Stimulated activated naive CD8-positive, alpha-beta T cell treated with anti-CD3 and anti-CD28 coated beads, Interleukin-15, Interleukin-2, amounts not matched to agents 100 U/mL and 50 U/mL, for 24 hours (primary cell): ENCODE measurements around the gene KLHDC8A.
"Not testable (repeated sequence)": the region's sequence is repeated elsewhere in the genome, so short reads cannot be mapped to it uniquely, and the experiment has no call there.

Source experiments
- ATAC-seq: fragments of 150-1000 bp; cut with Tn5 transposase; one replicate; pipeline ENCODE4 v1.10.0; 2021
- DNase-seq: peaks from one replicate; pipeline ENCODE4 v3.0.0; 2021

KLHDC8A gene

DNA sequence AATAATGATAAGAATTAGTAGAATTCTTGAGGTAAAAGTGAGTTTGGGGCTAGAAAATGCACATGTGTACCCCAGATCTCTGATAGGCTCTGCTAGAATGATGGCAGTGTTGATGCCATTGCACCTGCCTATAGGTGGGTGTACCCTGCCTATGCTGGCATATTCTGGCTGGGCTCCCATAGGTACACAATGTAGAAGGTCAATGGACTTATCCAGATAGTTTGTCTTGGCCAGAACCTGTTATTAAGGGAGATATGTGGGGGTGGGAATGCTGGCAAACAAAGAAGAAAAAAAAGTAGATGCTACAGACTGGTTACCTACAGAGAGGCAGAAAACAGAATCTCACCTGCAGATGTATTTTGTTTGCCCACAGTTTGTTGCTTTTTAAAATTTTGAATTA lies 14.1 kb upstream of the KLHDC8A start:
- ATAC-seq: no peak
- no peak for DNase-seq

DNA sequence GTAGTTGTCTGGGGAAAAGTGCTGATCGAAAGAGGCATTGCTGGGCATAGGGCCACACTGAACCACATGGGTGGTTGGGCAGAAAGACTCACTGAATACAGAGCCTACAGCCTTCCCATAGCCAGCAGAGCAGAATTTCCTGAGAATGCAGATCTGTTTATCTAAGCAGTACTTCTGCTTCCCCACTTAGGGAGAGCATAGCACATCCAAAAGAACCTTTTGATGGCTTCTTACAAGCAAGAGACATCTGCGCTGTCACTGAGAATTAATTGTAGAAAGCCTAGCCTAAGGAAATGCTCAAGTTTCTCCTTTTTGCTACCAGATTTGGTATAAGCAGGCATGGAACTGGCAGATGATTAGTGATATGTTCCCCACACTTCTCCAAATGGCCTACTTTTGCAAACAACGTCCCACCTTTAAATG lies 13.0 kb upstream of the KLHDC8A start:
- no peak for DNase-seq
- ATAC-seq: no peak

DNA sequence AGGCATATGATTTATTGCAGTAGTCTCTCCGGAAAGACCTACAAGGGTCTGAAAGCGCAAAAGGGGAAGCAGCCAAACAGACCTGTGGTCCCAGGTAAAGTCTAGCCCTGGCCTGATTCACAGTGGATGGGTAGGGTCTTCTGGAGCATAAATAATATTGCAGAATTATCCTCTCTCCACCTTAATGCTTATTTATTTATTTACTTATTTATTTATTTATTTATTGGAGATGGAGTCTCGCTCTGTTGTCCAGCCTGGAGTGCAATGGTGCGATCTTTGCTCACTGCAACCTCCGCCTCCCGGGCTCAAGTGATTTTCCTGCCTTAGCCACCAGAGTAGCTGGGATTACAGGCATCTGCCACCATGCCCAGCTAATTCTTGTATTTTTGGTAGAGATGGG lies 11.8 kb upstream of the KLHDC8A start:
- ATAC-seq: no peak

DNA sequence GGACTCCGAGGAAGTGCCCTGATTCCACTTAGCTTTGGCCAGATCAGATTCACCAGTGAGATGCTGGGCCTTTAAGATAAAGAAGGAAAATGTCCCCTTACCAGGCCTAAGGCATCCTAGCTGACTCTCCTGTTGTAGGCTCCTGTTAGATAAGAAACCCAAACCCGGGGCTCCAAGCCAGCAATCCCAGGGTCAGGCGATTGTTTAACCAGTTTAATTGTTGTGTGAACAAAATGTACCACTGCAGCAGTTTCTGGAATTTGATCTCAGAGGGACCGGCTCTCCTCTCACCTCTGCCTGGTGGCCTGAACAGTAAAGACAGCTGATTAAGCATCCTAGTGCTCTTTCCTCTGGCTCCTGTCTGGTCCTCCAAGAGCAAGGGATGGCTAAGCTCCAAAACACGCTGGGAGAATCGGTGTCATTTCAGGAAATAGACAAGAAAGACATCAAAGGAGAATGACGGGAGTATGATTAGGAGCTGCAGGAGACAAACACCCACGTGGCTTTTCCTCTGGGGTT lies 9.3 kb upstream of the KLHDC8A start:
- ATAC-seq (no peak), DNase-seq (no peak)

More for the DNA sequence above, 11.8 kb upstream of the KLHDC8A start:
- no peak for DNase-seq

DNA sequence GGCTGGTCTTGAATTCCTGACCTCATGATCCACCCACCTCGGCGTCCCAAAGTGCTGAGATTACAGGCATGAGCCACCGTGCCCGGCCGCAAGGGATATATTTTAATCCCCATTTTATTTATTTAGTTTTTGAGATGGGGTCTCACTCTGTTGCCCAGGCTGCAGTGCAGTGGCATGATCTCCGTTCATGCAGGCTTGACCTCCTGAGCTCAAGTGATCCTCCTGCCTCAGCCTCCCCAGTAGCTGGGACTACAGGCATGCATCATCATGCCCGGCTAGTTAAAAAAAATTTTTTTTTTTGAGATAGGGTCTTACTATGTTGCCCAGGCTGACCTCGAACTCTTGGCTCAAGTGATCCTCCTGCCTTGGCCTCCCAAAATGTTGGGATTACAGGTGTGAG lies 8.4 kb upstream of the KLHDC8A start:
- not testable (repeated sequence) for DNase-seq, ATAC-seq

DNA sequence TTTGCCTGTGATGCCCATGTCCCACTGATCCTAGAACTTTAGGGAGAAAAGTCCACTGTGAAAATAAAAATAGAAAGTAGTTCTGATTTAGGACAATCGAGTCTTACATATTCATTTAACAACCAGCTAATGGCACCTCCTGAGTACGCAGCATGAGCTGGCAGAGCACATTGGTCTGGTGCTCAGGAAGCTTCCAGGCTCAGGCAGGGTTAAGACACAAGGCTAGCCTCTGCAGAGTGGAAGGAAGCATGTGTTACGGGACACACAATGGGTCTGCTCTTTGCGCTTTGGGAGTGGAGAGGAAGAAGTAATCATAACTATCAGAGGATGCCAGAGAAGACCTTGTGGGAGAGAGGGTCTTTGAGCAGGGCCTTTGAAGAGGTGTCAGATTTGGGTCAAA lies 4.2 kb upstream of the KLHDC8A start:
- DNase-seq (no peak), ATAC-seq (no peak)

DNA sequence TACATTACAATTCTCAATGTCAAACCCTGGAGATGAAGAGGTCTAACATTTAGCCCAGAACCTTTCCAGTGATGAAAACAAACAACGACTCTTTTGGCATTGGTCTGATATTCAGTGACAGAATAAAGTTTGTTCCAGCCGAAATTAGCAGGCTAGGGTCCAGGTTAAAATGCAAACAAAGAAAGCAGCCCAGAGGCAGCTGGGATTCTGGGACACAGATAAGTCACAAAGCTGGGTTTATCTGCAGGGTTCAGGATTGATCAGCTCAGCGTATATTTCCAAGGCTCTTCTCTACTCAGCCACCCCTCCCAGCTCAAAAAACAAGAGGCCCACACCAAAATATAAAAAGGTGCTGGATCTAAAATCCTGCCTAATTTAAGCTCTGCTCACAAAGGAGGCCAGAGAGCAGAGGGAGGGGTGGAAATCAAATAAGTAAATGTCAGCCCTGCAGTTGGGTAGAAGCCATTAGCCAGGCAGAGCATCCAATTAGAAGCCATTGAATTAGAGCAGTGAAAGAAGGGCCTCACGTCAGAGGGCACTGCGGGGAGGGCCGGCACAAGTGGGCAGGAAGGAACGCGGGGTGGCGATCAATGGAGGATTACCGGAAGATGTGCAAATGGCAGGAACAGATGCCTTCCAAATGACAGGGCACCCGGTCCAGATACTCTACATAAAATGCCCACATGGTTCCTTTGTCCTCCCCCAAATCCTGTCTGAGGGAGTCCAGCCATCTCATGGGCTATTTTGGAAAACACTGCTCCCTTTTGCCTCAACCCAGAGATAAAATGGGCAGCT lies 3.2 kb upstream of the KLHDC8A start:
- no peak for ATAC-seq
- DNase-seq: no peak

DNA sequence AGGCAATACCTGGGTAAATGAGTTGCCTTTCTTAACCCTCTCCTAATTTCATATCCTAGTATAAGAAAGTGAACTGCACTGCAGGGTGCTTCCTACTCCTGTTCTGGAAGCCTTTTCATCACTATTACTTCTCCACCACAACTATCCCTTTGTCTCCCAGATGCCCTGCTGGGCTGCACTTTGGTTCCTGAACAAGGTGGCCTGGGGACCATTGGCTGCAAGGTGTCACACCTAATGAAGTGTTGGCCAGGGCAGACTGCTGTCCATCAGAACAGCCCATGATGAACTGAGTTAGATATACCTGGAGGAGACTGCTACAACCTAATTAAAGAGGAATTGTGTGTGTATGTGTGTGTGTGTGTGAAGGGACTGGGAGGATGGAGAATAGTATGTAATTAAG lies 1.9 kb upstream of the KLHDC8A start:
- no peak for DNase-seq
- ATAC-seq: no peak

DNA sequence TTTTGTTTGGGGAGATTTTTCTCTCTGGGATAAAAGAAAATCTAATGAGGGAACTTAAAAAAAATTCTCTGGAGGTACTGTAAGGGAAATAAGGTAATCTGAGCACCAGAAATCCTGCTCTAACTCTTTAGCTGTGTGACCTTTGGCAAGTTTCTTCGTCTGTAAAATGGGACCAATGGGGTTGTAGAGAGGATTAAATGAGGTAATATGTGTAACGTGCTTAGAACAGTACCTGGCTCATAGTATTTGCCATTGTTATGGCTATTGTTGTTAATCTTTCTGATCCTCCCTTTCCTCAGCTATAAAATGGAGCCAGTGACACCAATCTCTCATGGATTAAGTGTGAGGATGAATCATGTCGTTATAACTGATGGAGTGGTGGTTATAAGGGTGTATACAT lies 845 bp upstream of the KLHDC8A start:
- ATAC-seq (no peak), DNase-seq (no peak)

DNA sequence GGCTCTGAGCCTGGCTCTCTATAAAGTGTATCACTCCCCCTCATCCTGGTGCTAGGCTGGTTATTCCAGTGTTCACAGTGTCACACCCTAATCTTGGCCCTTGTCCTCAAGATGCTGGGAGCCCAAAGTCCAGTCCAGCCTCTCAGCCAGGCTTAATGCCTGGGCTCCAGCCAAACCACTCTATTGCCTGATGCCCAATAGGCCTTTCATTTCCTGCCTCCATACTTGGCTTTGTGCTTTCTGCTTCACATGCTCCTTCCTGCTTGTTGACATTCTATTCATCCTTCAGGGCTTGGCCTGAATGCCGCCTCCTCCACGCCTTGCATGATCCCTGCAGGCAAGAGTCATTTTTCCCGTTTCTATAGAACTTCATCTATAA lies 1.7 kb downstream of the KLHDC8A start:
- ATAC-seq (no peak), DNase-seq (no peak)

DNA sequence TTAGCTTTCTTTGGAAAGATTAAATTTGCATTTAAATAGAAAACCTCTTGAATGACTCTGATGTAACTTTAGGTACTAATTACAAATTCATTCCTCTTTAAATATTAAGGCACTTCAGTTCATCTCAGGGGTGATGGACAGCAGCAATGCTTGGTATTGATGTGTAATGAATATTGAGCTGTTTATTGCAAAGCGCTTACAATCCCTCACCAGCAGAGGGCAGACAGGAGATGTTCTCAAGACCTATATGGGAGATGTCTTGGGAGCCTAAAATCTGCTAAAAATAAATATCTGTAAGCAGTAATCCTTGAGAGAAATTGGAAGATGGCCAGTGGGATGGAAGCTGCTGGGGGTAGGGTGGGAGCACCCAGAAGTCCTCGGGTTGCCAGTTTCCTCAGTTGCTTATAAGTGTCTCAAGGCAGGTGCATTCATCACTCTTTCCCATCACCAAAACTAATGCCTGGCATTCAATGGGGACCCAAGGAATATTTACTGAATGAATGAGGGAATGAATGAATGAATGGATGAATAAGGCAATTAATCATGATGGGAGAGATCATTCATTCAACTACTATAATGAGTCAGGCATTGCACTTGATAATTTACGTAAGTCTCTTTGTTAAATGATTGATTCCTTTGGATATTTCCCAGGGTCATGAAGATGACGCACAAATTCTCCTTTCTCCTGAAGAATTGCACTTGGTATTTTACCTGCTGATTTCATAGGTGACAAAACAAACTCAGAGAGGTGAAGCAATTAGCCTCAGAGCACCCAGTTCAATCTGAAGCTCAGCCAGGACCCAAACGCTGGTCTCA lies 2.3 kb downstream of the KLHDC8A start:
- DNase-seq: peak; percentile 65
- ATAC-seq: peak; percentile 60

DNA sequence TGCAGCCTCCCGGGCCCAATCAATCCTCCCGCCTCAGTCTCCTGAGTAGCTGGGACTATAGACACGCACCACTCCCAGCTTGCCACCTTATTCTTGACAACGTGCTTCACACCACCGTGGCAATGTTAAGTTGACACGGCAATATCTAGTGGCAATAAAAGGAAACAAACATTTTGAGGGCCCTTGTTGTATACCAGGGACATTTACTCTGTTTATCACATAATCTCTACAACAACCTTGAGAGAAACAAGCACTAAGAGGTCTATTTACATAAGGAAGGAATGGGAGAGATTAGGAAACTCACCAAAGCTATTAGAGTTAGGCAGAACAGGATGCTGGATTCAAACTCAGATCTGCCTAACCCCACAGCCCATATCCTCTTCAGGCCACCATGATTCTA lies 3.1 kb downstream of the KLHDC8A start:
- DNase-seq: no peak

DNA sequence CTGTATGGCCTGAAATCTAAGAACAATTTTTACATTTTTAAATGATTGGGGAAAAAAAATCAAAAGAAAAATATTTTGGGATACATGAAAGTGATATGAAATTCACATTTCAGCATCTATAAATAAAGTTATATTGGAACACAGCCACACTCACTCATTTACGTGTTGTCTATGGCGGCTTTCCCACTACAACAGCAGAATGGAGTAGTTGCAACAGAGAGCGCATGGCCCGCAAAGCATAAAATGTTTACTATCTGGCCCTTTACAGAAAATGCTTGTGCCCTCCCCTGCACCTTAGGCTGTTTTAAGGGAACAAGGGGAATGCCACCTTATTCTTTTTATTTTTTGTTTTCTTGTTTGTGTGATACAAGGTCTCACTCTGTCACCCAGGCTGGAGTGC lies 3.5 kb downstream of the KLHDC8A start:
- ATAC-seq (no peak), DNase-seq (no peak)

More for the DNA sequence above, 3.1 kb downstream of the KLHDC8A start:
- ATAC-seq: no peak

DNA sequence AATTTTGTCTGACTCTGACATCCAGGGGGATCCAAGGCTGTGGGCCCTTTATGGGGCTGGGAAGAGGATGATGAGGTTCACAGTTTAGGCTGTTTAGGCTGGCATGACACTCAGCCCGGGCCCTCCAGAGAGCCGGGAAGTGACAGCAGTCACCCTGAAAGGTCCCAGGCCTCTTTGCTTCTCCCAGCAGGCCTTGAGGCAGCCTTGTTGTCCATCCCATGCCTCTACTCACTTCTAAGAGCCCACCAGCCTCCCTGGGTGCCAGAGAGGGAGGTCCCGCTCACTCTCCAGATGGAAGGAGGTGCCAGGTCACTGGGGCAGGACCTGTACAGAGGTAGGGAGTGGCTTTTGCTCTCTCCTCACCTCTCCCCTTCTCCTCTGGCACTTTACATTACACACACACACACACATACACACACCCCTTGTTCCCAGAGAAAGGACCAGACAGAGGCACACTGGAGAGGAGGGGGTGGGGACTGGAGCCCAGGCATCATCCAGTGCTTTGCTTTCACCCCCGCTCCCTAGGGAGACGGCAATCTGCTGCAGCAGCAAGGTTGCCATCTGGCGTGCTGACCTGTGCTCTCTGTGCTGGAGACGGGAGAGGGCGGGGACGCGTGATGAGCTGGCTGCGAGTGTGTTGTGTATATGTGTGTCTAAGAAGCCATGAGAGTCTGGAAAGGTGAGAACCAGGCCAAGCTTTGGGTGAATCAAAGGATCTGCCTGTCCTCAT lies 4.6 kb downstream of the KLHDC8A start:
- DNase-seq (no peak), ATAC-seq (no peak)

DNA sequence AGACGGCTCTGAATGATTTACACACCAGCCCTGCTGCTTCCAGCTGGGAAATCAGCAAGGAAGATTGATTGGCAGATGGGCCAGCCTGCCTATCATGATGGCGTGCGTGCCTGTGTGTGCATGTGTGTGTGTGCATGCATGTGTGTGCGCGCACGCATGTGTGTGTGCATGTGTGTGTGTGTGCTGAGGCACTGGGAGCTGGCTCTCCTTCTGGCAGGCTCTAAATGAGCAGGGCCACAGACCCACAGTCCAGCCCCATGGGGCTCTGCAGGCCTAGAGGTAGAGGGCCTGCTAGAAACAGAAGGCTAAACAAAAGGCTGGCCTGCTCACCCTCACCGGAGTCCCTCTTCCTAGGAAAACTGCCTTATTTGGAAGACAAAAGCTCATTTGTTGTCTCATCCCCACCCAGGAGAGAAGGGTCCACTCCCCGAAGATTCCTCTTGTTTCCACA lies 6.0 kb downstream of the KLHDC8A start:
- no peak for DNase-seq
- no peak for ATAC-seq

DNA sequence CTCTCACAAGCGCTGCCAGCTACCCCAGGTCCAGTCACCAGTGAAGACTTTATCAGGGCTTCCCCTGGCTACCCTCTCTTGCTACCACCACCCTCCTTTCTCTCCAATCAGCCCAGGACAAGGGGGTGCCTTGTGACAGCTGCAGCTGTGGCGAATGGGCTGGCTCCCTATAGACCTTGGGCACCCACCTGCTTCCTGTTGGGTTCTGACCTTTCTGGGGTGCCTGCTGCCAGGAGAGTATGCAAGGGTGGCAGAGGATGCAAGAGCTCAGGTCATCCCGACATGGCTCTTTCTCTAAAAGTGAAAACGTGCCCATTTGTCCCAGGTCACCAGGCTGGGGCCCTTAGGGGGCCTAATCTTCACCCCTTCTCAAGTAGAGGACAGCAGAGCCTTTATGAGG lies 6.6 kb downstream of the KLHDC8A start:
- DNase-seq (no peak), ATAC-seq (no peak)

DNA sequence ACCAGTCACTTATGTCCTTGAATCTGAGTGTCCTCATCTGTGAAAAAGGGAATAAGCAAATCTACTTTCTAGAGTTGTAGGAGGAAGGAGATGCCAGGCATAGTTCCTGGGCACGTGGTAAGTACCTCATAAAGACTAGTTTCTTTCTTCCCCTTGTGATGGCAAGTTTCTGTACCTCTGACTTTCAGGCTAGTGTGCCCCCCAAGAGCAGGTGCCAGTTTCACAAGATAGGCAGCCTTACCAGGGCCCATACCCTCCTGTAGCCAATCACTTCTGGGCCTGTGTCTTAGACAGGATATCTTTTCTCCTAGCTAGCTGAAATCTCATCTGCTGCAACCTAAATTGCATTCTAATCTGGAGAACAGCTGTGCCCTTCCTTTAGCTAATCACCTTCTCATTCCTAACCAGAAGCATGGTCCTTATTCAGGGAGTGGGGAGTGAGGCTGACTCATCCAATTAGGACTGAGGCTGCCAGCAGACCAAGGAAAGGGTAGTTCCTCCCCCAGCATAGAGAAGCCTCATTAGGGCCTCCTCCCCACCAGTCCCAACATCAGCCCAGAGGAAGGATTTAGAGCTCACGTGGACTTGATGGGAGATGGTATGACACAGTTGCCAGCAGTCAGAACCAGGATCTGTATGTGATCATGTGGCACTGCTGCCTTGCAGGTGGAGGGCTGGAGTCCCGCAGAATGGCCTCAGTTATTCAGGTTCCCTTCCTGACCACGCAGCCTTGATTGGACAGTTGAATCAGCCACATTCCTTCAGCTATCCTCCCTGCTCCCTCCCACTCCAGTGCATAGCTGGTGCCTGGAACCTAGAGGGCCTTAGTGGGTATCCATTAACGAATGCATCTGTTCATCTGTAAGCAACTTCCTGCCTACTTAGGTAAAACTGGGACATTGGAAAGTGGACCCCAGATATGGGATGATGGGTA lies 7.9 kb downstream of the KLHDC8A start:
- ATAC-seq (no peak), DNase-seq (no peak)

DNA sequence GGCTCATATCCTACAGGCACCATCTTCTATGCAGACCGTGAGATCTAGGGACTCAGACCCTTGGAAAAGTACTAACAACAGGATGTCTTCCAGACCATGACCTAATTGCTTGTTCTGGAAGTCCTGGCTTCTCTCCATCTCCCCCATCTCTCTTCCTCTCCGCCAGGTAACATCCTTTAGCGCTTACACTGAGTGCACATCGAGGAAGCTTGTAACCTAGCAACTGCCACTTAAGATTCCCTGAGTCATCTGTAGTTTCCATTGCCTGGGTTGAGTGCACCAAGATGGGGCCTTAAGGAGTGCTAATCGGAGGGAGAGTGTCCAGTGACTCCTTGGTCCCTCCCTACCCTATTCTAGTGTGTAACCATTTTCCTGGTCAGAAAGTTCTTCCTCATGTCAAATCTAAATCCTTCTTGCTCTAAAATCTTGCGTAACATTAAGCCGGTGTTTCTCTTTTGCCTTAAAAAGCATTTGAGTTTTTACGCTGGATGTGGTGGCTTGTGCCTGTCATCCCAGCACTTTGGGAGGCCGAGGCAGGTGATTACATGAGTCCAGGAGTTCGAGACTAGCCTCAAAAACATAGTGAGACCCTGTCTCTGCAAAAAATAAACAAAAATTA lies 9.7 kb downstream of the KLHDC8A start:
- no peak for DNase-seq
- ATAC-seq: no peak

DNA sequence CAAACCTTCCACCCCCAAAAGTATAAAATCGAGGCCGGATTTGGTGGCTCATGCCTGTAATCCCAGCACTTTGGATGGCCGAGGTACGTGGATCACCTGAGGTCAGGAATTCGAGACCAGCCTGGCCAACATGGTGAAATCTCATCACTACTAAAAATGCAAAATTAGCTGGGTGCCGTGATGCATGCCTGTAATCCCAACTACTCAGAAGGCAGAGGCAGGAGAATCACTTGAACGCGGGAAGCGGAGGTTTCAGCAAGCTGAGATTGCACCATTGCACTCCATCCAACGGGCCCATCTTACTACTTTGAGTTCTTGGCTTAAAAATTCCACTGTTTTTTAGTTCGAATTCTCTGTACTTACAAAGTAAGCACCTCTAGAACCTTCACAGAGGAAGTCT lies 11.0 kb downstream of the KLHDC8A start:
- DNase-seq (no peak), ATAC-seq (no peak)

DNA sequence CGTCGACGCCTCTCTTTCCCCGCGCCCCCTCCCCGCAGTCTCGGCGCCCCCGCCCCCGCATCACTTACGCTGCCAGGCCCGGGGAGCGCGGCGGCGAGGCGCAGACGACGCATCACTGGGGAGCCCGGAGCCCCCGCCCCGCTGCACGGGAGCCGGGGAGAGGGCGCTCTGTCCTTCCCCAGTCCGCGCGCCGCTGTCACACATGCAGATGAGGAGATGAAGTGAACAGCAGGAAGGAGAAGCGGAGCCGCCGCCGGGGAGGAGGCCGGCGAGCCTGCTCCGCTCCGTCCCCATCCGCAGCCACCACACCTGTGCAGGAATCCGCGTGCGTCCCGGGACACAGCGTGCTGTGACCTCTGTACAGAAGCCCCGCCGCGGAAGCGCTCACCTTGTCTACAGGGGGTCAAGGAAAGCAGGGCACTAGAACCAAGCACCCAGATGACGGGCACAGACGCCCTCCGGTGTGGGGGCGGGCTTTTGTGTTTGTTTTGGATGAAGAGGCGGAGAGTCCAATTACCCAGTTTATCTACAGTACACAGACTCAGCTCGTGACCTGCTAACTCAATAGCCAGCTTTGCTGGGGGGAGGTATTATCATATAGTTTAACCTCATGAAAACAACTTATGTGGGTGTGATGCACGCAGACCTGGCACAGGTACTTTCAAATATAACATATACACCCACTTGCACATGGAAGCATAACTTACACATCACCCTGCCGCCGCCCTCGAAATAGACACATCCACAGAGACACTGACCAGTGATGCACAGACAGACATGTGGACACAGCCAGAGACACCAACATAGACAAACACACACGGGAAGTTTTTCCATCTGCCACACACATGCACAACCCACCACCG lies 12.4 kb downstream of the KLHDC8A start:
- ATAC-seq (peak; percentile 51), DNase-seq (peak; percentile 53)
